Adrenal gland (tissue), 12 donors: ENCODE measurements around the gene LPCAT1. TPM values are rescaled to one million over a fixed set of nuclear protein-coding genes. Genes with fewer than 3 reads are reported as not detected.
A peak's percentile ranks its signal among the peaks of the same experiment; 100 is the strongest.
"Not testable (repeated sequence)": the region's sequence is repeated elsewhere in the genome, so short reads cannot be mapped to it uniquely, and the experiment has no call there.

Source experiments
- DNase-seq, 7 donors: peaks; one replicate each; pipeline ENCODE4 v3.0.0-alpha.2; 2019 to 2020
- H3K27ac ChIP-seq, 5 donors: fragments of 200-600 bp; sonication (generic) in 4 of 5; 1 replicate in 3 of 5; 2 replicates in 2 of 5; pipeline versions ENCODE4 v1.5.1 to v1.8.0; 2016 to 2020; ENCODE audit warnings: mild to moderate bottlenecking in 1 of 5
- H3K27me3 ChIP-seq: fragments of 200-600 bp; 2 replicates; pipeline ENCODE4 v1.8.0; 2021
- H3K36me3 ChIP-seq, 2 donors: fragments of 200-600 bp; replicated peaks in 1 of 2; 1 replicate in 1 of 2; 2 replicates in 1 of 2; pipeline versions ENCODE4 v1.5.1 to v1.8.0; 2018 to 2022
- H3K4me1 ChIP-seq, 2 donors: fragments of 200-600 bp; replicated peaks in 1 of 2; 1 replicate in 1 of 2; 2 replicates in 1 of 2; pipeline versions ENCODE4 v1.5.1 to v1.8.0; 2018 to 2021
- H3K4me3 ChIP-seq, 4 donors: fragments of 200-600 bp; sonication (generic) in 3 of 4; one replicate each; pipeline ENCODE4 v1.5.1; 2016 to 2018
- H3K9me3 ChIP-seq, 3 donors: fragments of 200-600 bp; sonication (generic) in 1 of 3; replicated peaks in 1 of 3; 1 replicate in 2 of 3; 2 replicates in 1 of 3; pipeline versions ENCODE4 v1.5.1 to v1.8.0; 2016 to 2021
- POLR2A ChIP-seq, 2 donors: fragments of 450-650 bp; IDR thresholded peaks; one replicate each; pipeline ENCODE4 v1.6.1; 2017; ENCODE audit warnings: antibody characterized with exemption in 2 of 2, mild to moderate bottlenecking in 2 of 2, moderate library complexity in 1 of 2
- WGBS, 4 donors: extraction: QIAGEN DNeasy Blood & Tissue Kit in 2 of 4; methylation state at CpG; one replicate each; pipeline versions ENCODE4 v1.1.5 to v1.1.7; 2013 to 2017; 5-methylcytosine and 5-hydroxymethylcytosine counted together
- intact Hi-C, 2 donors: fragments of 100-400 bp; cut with DNase I; formaldehyde crosslinking; loops; one replicate each; pipeline versions ENCODE4 v1.14.1 to v1.15.0; 2022 to 2023
- polyA plus RNA-seq, 3 donors: library from polyadenylated mRNA; stranded (reverse); fragments of 200-250 nt in 2 of 3; fragments of 350-450 nt in 1 of 3; fragmentation: Illumina TruSeq in 1 of 3; extraction: RNeasy Lipid Tissue Mini Kit (QIAGEN cat#74804) in 1 of 3; gene quantifications; one replicate each; pipeline ENCODE4 v1.2.3, GENCODE V29; 2013 to 2014
- total RNA-seq, 9 donors: library from RNA; depleted of rRNA in 4 of 9; stranded (reverse); fragments of >200 nt in 4 of 9; fragments of 120-200 nt in 1 of 9; fragmentation: NEBNext Ultra II Directional in 1 of 9; extraction: Animal tissue kit (Norgen Biotek cat#: 25700) in 1 of 9; gene quantifications; one replicate each; pipeline versions ENCODE4 v1.1.0 to v1.2.4, GENCODE V29; 2013 to 2023
- TF ChIP-seq, protein P1 (sequence below), 6 experiments: fragments of 450-650 bp in 4 of 6; fragments of 200-600 bp in 2 of 6; sonication (generic) in 1 of 6; IDR thresholded peaks; 1 replicate in 5 of 6; 2 replicates in 1 of 6; pipeline versions ENCODE4 v1.5.1 to v1.8.0; 2016 to 2021; ENCODE audit warnings: antibody characterized with exemption in 6 of 6, mild to moderate bottlenecking in 2 of 6, moderate library complexity in 1 of 6
- donor health status: healthy with polysubstance abuse.
- donor health status: Bipolar disorder and iron deficiency.
- donor health status: DM: yes; HTN: yes; CAD: no.
- donor health status: DM: no; HTN: no; CAD: no.
- donor health status: DM: no; HTN: no; CAD: no.
- donor health status: DM: yes; HTN: yes; CAD: no.

The LPCAT1 gene
- total and polyA plus RNA-seq, 12 donors: 23.2 to 59.1 (median 42.6) TPM

- H3K4me1 ChIP-seq: peaks cover 0 to 10% of the 10 kb centered on the region in 2 donors
Observed at GRCh38 chr5:1568201-1568979, 44.6 kb upstream of the LPCAT1 start.

DNA sequence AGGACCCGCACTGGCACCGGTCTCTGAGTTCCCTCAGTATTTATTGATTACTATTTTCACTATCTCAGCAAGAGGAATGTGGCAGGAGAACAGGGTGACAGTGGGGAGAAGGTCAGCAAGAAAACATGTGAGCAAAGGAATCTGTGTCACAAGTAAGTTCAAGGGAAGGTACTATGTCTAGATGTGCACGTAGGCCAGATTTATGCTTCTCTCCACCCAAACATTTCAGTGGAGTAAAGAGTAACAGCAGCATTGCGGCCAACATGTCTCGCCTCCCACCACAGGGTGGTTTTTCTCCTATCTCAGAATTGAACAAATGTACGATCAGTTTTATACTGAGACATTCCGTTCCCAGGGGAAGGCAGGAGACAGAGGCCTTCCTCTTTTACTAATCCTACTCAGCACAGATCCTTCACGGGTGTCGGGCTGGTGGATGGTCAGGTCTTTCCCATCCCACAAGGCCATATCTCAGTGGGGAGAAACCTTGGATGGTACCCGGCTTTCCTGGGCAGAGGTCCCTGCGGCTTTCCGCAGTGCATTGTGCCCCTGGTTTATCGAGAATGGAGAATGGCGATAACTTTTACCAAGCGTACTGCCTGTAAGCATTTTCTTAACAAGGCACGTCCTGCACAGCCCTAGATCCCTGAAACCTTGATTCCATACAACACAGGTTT is 43.9 kb upstream of the LPCAT1 start:
- H3K4me3 ChIP-seq, H3K36me3 ChIP-seq, DNase-seq, H3K9me3 ChIP-seq, H3K27me3 ChIP-seq, intact Hi-C loops: not testable (repeated sequence)
- H3K27ac ChIP-seq: peak overlapping the region in 3 of 5 donors; percentile 9 to 66 (median 11)
- H3K4me1 ChIP-seq: peaks cover 0 to 10% of the 10 kb centered on the region in 2 donors
- 89 to 93% (median 91%) methylated on average over 16 of the region's 16 CpGs for WGBS, 4 donors

More at GRCh38 chr5:1568201-1568979, 44.6 kb upstream of the LPCAT1 start:
- TF ChIP-seq, protein P1, sequence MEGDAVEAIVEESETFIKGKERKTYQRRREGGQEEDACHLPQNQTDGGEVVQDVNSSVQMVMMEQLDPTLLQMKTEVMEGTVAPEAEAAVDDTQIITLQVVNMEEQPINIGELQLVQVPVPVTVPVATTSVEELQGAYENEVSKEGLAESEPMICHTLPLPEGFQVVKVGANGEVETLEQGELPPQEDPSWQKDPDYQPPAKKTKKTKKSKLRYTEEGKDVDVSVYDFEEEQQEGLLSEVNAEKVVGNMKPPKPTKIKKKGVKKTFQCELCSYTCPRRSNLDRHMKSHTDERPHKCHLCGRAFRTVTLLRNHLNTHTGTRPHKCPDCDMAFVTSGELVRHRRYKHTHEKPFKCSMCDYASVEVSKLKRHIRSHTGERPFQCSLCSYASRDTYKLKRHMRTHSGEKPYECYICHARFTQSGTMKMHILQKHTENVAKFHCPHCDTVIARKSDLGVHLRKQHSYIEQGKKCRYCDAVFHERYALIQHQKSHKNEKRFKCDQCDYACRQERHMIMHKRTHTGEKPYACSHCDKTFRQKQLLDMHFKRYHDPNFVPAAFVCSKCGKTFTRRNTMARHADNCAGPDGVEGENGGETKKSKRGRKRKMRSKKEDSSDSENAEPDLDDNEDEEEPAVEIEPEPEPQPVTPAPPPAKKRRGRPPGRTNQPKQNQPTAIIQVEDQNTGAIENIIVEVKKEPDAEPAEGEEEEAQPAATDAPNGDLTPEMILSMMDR (IDR thresholded peaks at IDR 0.05): no peak
- TF ChIP-seq POLR2A (IDR thresholded peaks at IDR 0.05): no peak
- H3K27me3 ChIP-seq: no peaks in the 10 kb centered on the region
- intact Hi-C loops: no loop called here
- H3K27ac ChIP-seq: peak overlapping the region in 3 of 5 donors; percentile 11 to 70 (median 66)
- 52 to 65% (median 59%) methylated on average over 12 of the region's 12 CpGs for WGBS, 4 donors
- no peaks in the 10 kb centered on the region for H3K36me3 ChIP-seq
- H3K9me3 ChIP-seq: no peaks in the 10 kb centered on the region
- H3K4me3 ChIP-seq: no peak overlapping the region
- DNase-seq: peak in 2 of 7 donors; percentile 38 to 55

DNA sequence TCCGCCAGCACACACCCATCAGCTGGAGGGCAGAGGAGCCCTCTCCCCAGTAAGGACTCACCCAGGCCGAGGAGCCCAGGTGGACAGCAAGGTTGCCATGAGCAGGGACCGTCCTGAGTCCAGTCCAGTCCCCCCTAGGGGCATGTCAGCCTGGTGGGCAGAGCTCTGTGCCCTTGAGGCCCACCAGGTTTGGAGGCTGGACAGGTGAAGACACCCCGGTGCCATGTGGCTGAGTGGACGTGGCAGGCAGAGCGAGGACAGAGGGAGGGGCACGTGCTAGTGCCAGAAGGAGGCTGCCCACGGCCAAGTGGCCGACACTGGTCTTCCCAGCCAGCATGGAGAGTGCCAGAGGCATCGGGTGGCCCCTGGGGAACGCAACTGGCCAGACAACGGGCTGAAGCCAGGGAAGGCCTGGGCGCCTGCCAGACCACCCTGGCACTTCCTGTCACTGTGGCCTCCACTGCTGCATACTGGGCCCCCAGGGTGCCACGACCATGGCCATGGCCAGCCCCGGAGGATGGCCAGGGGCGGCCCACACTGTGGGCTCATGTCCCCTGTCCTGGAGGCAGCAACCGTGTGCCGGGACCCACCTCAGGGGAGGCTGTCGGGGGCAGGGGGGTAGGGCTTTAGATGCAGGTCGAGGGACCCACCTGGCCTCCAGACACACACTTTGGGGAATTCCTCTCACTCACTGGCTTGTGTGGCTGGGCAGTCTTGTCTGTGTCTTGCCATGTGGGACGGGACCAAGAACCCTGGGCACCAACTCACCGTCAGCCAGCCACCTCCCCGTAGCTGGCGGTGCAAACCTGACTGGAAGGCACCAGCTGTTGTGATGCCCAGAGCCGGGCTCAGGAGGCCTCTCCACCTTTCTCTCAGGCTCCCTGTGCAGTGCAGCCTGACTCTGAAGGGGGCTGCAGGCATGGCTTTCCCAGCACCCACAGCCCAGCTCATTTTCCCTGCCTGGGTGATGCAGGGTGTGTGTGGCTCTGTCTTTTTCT is 42.3 kb upstream of the LPCAT1 start:
- Histone ChIP-seq H3K9me3 (no peaks in the 10 kb centered on the region), H3K4me3 (no peak overlapping the region), H3K27me3 (no peaks in the 10 kb centered on the region), H3K27ac (no peak overlapping the region), H3K4me1 (peaks cover 0 to 10% of the 10 kb centered on the region in 2 donors), H3K36me3 (no peaks in the 10 kb centered on the region)
- intact Hi-C loops: no loop called here
- no peak for TF ChIP-seq POLR2A (IDR thresholded peaks at IDR 0.05)
- TF ChIP-seq, protein P1 (IDR thresholded peaks at IDR 0.05): no peak
- no peak for DNase-seq
- 84 to 94% (median 92%) methylated on average over 3 to 25 of the region's 25 CpGs for WGBS, 4 donors

GRCh38 chr5:1564824-1565736 is 41.3 kb upstream of the LPCAT1 start:
- TF ChIP-seq, protein P1 (IDR thresholded peaks at IDR 0.05): no peak
- TF ChIP-seq POLR2A (IDR thresholded peaks at IDR 0.05): no peak
- H3K9me3 ChIP-seq: no peaks in the 10 kb centered on the region
- no peaks in the 10 kb centered on the region for H3K36me3 ChIP-seq
- WGBS, 4 donors: 80 to 91% (median 87%) methylated on average over 12 to 22 of the region's 22 CpGs
- H3K4me3 ChIP-seq: no peak overlapping the region
- peaks cover 0 to 10% of the 10 kb centered on the region in 2 donors for H3K4me1 ChIP-seq
- H3K27me3 ChIP-seq: no peaks in the 10 kb centered on the region
- H3K27ac ChIP-seq: no peak overlapping the region
- intact Hi-C loops: no loop called here
- no peak for DNase-seq
